GM23338 (cell line): Measurements from ENCODE around the gene SZRD1. TPM values are rescaled to one million over a fixed set of nuclear protein-coding genes. Genes with fewer than 3 reads are reported as not detected.

Experiments used
- ATAC-seq: fragments of 200-7000 bp; cut with Tn5 transposase; 3 replicates; pipeline ENCODE4 v1.9.1; 2020
- DNase-seq: peaks from one replicate; pipeline ENCODE4 v3.0.0-alpha.2; 2015; ENCODE audit warnings: low spot score
- H2AFZ ChIP-seq: fragments of 200-600 bp; sonication (generic); 2 replicates; pipeline ENCODE4 v1.8.0; 2016; ENCODE audit warnings: antibody characterized with exemption, mild to moderate bottlenecking, moderate library complexity
- H3F3A ChIP-seq: fragments of 200-600 bp; sonication (generic); replicated peaks from 2 replicates; pipeline ENCODE4 v1.8.0; 2017; ENCODE audit warnings: antibody characterized with exemption, mixed run types, low read depth
- H3K27ac ChIP-seq: fragments of 200-600 bp; sonication (generic); 2 replicates; pipeline ENCODE4 v1.6.1; 2016; ENCODE audit warnings: low read depth
- H3K27me3 ChIP-seq: fragments of 200-600 bp; sonication (generic); 2 replicates; pipeline ENCODE4 v1.8.0; 2016; ENCODE audit warnings: mild to moderate bottlenecking, mixed run types, moderate library complexity; ENCODE audit not compliant: insufficient read depth
- H3K36me3 ChIP-seq: fragments of 200-600 bp; sonication (generic); 2 replicates; pipeline ENCODE4 v1.8.0; 2016; ENCODE audit warnings: mild to moderate bottlenecking; ENCODE audit not compliant: insufficient read depth
- H3K4me1 ChIP-seq: fragments of 200-600 bp; sonication (generic); 2 replicates; pipeline ENCODE4 v1.8.0; 2016; ENCODE audit warnings: mild to moderate bottlenecking, moderate library complexity; ENCODE audit not compliant: insufficient read depth
- H3K4me2 ChIP-seq: fragments of 200-600 bp; sonication (generic); 2 replicates; pipeline ENCODE4 v1.7.1; 2017; ENCODE audit warnings: mixed run types
- H3K4me3 ChIP-seq: fragments of 200-600 bp; sonication (generic); 2 replicates; pipeline ENCODE4 v1.6.1; 2016; ENCODE audit warnings: mixed run types
- H3K79me2 ChIP-seq: fragments of 200-600 bp; sonication (generic); replicated peaks from 2 replicates; pipeline ENCODE4 v1.8.0; 2017; ENCODE audit warnings: mild to moderate bottlenecking; ENCODE audit not compliant: insufficient read depth
- H3K9me2 ChIP-seq: fragments of 200-600 bp; sonication (generic); 2 replicates; pipeline ENCODE4 v1.8.0; 2017; ENCODE audit not compliant: insufficient read depth
- H4K20me1 ChIP-seq: fragments of 200-600 bp; sonication (generic); replicated peaks from 2 replicates; pipeline ENCODE4 v1.8.0; 2017; ENCODE audit warnings: mild to moderate bottlenecking; ENCODE audit not compliant: insufficient read depth
- H3K27ac Mint-ChIP-seq: 2 replicates; pipeline ENCODE4 v1.8.0; 2020; ENCODE audit warnings: inconsistent platforms, mild to moderate bottlenecking, moderate library complexity, mixed read lengths
- H3K27me3 Mint-ChIP-seq: 3 replicates; pipeline ENCODE4 v1.8.0; 2022; ENCODE audit warnings: low read depth, mild to moderate bottlenecking, moderate library complexity, mixed read lengths, inconsistent platforms; ENCODE audit not compliant: insufficient read depth, poor library complexity
- H3K36me3 Mint-ChIP-seq: 3 replicates; pipeline ENCODE4 v1.8.0; 2021; ENCODE audit warnings: low read depth, mild to moderate bottlenecking, inconsistent platforms, moderate library complexity, mixed read lengths
- H3K4me1 Mint-ChIP-seq: 3 replicates; pipeline ENCODE4 v1.8.0; 2020; ENCODE audit warnings: mild to moderate bottlenecking, inconsistent platforms, mixed read lengths
- H3K4me3 Mint-ChIP-seq: 3 replicates; pipeline ENCODE4 v1.8.0; 2021; ENCODE audit warnings: moderate library complexity, mild to moderate bottlenecking, inconsistent platforms, mixed read lengths
- H3K9me3 Mint-ChIP-seq: 3 replicates; pipeline ENCODE4 v1.8.0; 2020; ENCODE audit warnings: moderate library complexity, mild to moderate bottlenecking, inconsistent platforms, mixed read lengths
- CREB1 ChIP-seq: fragments of 250-450 bp; sonication (Bioruptor Pico); IDR thresholded peaks from 2 replicates; pipeline ENCODE4 v1.5.0; 2020; ENCODE audit warnings: low read depth, mild to moderate bottlenecking, moderate library complexity
- CTCF ChIP-seq, 2 experiments: fragments of 200-600 bp in 1 of 2; sonication (generic) in 1 of 2; conservative IDR thresholded peaks; 2 replicates each; pipeline versions ENCODE4 v1.5.1 to v1.6.1; 2016 to 2017; ENCODE audit warnings: antibody characterized with exemption in 2 of 2, low read depth in 2 of 2, mild to moderate bottlenecking in 2 of 2, moderate library complexity in 1 of 2
- EZH2phosphoT487 ChIP-seq: fragments of 200-600 bp; sonication (generic); IDR thresholded peaks from one replicate; pipeline ENCODE4 v1.8.1; 2018; ENCODE audit warnings: antibody characterized with exemption; ENCODE audit not compliant: unreplicated experiment
- JUNB ChIP-seq: IDR thresholded peaks from one replicate; pipeline ENCODE4 v1.6.1; 2016; ENCODE audit warnings: antibody characterized with exemption; ENCODE audit not compliant: unreplicated experiment
- NANOG ChIP-seq: IDR thresholded peaks from 2 replicates; pipeline ENCODE4 v1.6.1; 2016; ENCODE audit warnings: antibody characterized with exemption, borderline replicate concordance
- STAT1 ChIP-seq: IDR thresholded peaks from one replicate; pipeline ENCODE4 v1.6.1; 2016; ENCODE audit warnings: antibody characterized with exemption; ENCODE audit not compliant: unreplicated experiment
- ZNF462 ChIP-seq: fragments of 250-450 bp; sonication (Bioruptor Pico); IDR thresholded peaks from 2 replicates; pipeline ENCODE4 v1.5.0; 2020; ENCODE audit warnings: mild to moderate bottlenecking, moderate library complexity
- polyA plus RNA-seq: library from polyadenylated mRNA; unstranded; fragments of >200 nt; fragmentation: Nextera tagmentation; extraction: Ambion mirVana; gene quantifications from 2 replicates; pipeline ENCODE4 v1.2.1, GENCODE V29; 2016
- total RNA-seq: library from RNA; depleted of rRNA; stranded (reverse); fragments of >200 nt; shearing (Covaris generic); gene quantifications from 2 replicates; pipeline ENCODE4 v1.2.3, GENCODE V29; 2014

The SZRD1 gene
- total and polyA plus RNA-seq, 2 experiments from 2014 or later = 32.5 to 70.9 TPM

- TF ChIP-seq ZNF462 = no peak
- no peak for TF ChIP-seq JUNB
- TF ChIP-seq STAT1 = no peak
- TF ChIP-seq NANOG = no peak
- no peak for TF ChIP-seq EZH2phosphoT487
Observed at GRCh38 chr1:16398371-16398953, 31.4 kb downstream of the SZRD1 start (continued).

- Mint-ChIP-seq H3K4me3 (no peak overlapping the region), H3K27me3 (peaks cover 7% of the 10 kb centered on the region), H3K9me3 (no peaks in the 10 kb centered on the region; the same call in 2 of the 3 replicates), H3K4me1 (no peaks in the 10 kb centered on the region), H3K27ac (no peak overlapping the region), H3K36me3 (no peaks in the 10 kb centered on the region)
- DNase-seq = no peak
- Histone ChIP-seq H3F3A (no peaks in the 10 kb centered on the region), H4K20me1 (no peaks in the 10 kb centered on the region; the same call in 1 of the 2 replicates), H3K4me1 (no peaks in the 10 kb centered on the region), H3K27me3 (no peaks in the 10 kb centered on the region), H3K36me3 (no peaks in the 10 kb centered on the region), H3K4me2 (no peak overlapping the region), H2AFZ (no peak overlapping the region), H3K9me2 (no peaks in the 10 kb centered on the region), H3K4me3 (no peak overlapping the region), H3K27ac (no peak overlapping the region), H3K79me2 (no peaks in the 10 kb centered on the region)
- no peak for ATAC-seq
- TF ChIP-seq ZNF462 (no peak), CREB1 (no peak), CTCF (conservative IDR thresholded peaks at IDR 0.05; ENCODE audit: low read depth in 2 of 2) (no peak)
Observed at GRCh38 chr1:16402742-16403141, 35.7 kb downstream of the SZRD1 start.
